H1 (cell line): ENCODE measurements around the gene GTF2F1. TPM values are rescaled to one million over a fixed set of nuclear protein-coding genes. Genes with fewer than 3 reads are reported as not detected.

Source experiments
- BRCA1 ChIP-seq: IDR thresholded peaks from 2 replicates; pipeline ENCODE4 v1.6.1; 2012; ENCODE audit warnings: low read depth, low read length, improper control_type of control experiment
- SAP30 ChIP-seq: fragments of 300-600 bp; sonication (generic); IDR thresholded peaks from 2 replicates; pipeline ENCODE4 v1.7.1; 2012; ENCODE audit warnings: low read length, moderate library complexity, mild to moderate bottlenecking, inconsistent platforms; ENCODE audit not compliant: insufficient read depth, insufficient replicate concordance
- YY1 ChIP-seq: IDR thresholded peaks from 2 replicates; pipeline ENCODE4 v1.6.1; 2011; ENCODE audit warnings: low read depth, mild to moderate bottlenecking, low read length
- polyA plus RNA-seq, 7 experiments: library from polyadenylated mRNA; depleted of rRNA in 3 of 7; stranded (reverse) in 5 of 7; unstranded in 2 of 7; fragments of >200 nt in 5 of 7; fragments of 200-250 nt in 2 of 7; gene quantifications; 1 replicate in 5 of 7; 2 replicates in 1 of 7; 4 replicates in 1 of 7; pipeline versions ENCODE4 v1.2.1 to v1.2.3, GENCODE V29; 2011 to 2013; ENCODE audit warnings: missing spikeins in 2 of 7, mixed read lengths in 2 of 7
- total RNA-seq: library from RNA; stranded (reverse); fragmentation: NEBNext Ultra II Directional; extraction: Animal tissue kit (Norgen Biotek cat#: 25700); gene quantifications from 2 replicates; pipeline ENCODE4 v1.2.1, GENCODE V29; 2021

Gene GTF2F1
- total and polyA plus RNA-seq, 2 of the 8 experiments (the other 6 are each of a cell fraction or from before 2014, with no cell fraction given) = 29.3 to 56.3 TPM

DNA sequence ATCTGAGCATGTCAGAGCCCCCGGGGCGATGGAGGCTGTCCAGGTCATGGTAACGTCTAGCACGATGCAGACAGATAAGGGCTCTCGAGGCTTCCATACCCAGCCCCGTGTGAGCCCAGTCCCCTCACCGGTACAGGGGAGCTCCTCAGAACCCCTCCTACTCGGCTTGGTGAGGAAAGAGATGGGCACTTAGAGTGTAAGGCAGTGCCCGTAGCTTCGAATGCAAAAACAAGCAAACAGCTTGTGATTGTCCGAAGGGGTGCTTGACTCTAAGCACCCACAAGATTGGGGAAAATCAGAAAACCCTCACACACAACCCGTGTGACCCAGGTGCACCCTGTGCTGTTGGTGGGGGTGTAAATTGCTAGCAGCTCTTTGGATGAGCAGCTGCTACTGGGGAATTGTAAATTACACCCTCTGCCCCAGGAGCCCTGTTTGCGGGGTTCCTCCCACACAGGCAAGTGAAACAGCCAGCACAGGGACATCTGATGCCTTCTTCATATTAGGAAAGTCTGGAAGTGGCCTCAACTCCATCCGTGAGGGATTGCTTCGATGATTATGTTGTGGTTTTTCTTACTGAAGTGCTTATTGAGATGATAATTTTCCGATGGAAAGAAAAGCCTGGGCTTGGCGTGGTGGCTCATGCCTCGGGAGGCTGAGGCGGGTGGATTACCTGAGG lies 16.3 kb downstream of the GTF2F1 start (continued):
- TF ChIP-seq YY1 (no peak), BRCA1 (no peak), SAP30 (no peak)
